Natural killer cell treated with Interleukin-12 subunit alpha and Interleukin-12 subunit beta and Interleukin-15 and Interleukin-18, amount 100 ng/mL, for 72 hours (primary cell): ENCODE measurements around the gene TUBB2B. TPM values are rescaled to one million over a fixed set of nuclear protein-coding genes. Genes with fewer than 3 reads are reported as not detected.

Source experiments
- total RNA-seq, 2 donors: library from RNA; stranded (reverse); gene quantifications; one replicate each; pipeline ENCODE4 v1.2.3, GENCODE V29; 2022

Gene TUBB2B
- total RNA-seq, 2 donors from 2014 or later: not detected

Other genes with a start within 250 kb of the TUBB2B start
- 10 to 100 TPM; 18.0 to 35.1 TPM for gene NQO2, start 227.8 kb downstream of the TUBB2B start, total RNA-seq
- gene RIPK1, start 159.2 kb downstream of the TUBB2B start, total RNA-seq: 10 to 100 TPM; 28.2 to 41.4 TPM
- gene BPHL, start 108.9 kb downstream of the TUBB2B start, total RNA-seq: 1 to 10 TPM; 5.6 to 7.3 TPM
- gene TUBB2A, start 70.1 kb downstream of the TUBB2B start, total RNA-seq: 1 to 10 TPM; 1.7 to 5.8 TPM
- gene PSMG4, start 31.3 kb upstream of the TUBB2B start, total RNA-seq: 10 to 100 TPM; 16.4 to 25.2 TPM
- gene SLC22A23, start 229.4 kb upstream of the TUBB2B start, total RNA-seq: under 1 TPM; 0.11 to 0.14 TPM